H9 (cell line): ENCODE data around the gene PPP3CA. TPM values are rescaled to one million over a fixed set of nuclear protein-coding genes. Genes with fewer than 3 reads are reported as not detected.

Source experiments
- DNase-seq: peaks from one replicate; pipeline ENCODE4 v3.0.0-alpha.2; 2017
- H2AFZ ChIP-seq: one replicate; pipeline ENCODE4 v1.6.1; 2013; ENCODE audit warnings: mild to moderate bottlenecking, low read length, control low read depth, moderate library complexity
- H2AK5ac ChIP-seq: 2 replicates; pipeline ENCODE4 v1.6.1; 2013; ENCODE audit warnings: low read length, control low read depth, mixed read lengths; ENCODE audit not compliant: insufficient read length
- H2BK120ac ChIP-seq: one replicate; pipeline ENCODE4 v1.6.1; 2013; ENCODE audit warnings: low read depth, mild to moderate bottlenecking, low read length, control low read depth, inconsistent platforms; ENCODE audit not compliant: poor library complexity, severe bottlenecking
- H2BK12ac ChIP-seq: 2 replicates; pipeline ENCODE4 v1.6.1; 2013; ENCODE audit warnings: low read length, control low read depth, mixed read lengths, low read depth; ENCODE audit not compliant: insufficient read length
- H2BK15ac ChIP-seq: 2 replicates; pipeline ENCODE4 v1.6.1; 2013; ENCODE audit warnings: low read depth, low read length, control low read depth
- H2BK20ac ChIP-seq: one replicate; pipeline ENCODE4 v1.6.1; 2013; ENCODE audit warnings: low read depth, mild to moderate bottlenecking, low read length, control low read depth, inconsistent platforms; ENCODE audit not compliant: poor library complexity, severe bottlenecking
- H2BK5ac ChIP-seq: 2 replicates; pipeline ENCODE4 v1.6.1; 2013; ENCODE audit warnings: low read length, control low read depth, mixed read lengths; ENCODE audit not compliant: insufficient read length
- H3K14ac ChIP-seq: 2 replicates; pipeline ENCODE4 v1.6.1; 2013; ENCODE audit warnings: low read length, control low read depth; ENCODE audit not compliant: insufficient read depth
- H3K18ac ChIP-seq: 2 replicates; pipeline ENCODE4 v1.6.1; 2013; ENCODE audit warnings: low read depth, mild to moderate bottlenecking, mixed read lengths, low read length, control low read depth; ENCODE audit not compliant: insufficient read length
- H3K23ac ChIP-seq: 2 replicates; pipeline ENCODE4 v1.6.1; 2013; ENCODE audit warnings: low read length, control low read depth, mixed read lengths, low read depth; ENCODE audit not compliant: insufficient read length
- H3K23me2 ChIP-seq: 2 replicates; pipeline ENCODE4 v1.6.1; 2013; ENCODE audit warnings: low read depth, mild to moderate bottlenecking, mixed read lengths, low read length, control low read depth; ENCODE audit not compliant: insufficient read length, poor library complexity, severe bottlenecking
- H3K27ac ChIP-seq: 2 replicates; pipeline ENCODE4 v1.5.1; 2013; ENCODE audit warnings: low read length, control low read depth, mixed read lengths, low read depth; ENCODE audit not compliant: insufficient read length
- H3K27me3 ChIP-seq: 2 replicates; pipeline ENCODE4 v1.6.1; 2013; ENCODE audit warnings: low read length, control low read depth, inconsistent platforms; ENCODE audit not compliant: insufficient read depth
- H3K4ac ChIP-seq: 2 replicates; pipeline ENCODE4 v1.6.1; 2013; ENCODE audit warnings: low read depth, mild to moderate bottlenecking, control low read depth, inconsistent platforms, low read length, moderate library complexity
- H3K4me1 ChIP-seq: 2 replicates; pipeline ENCODE4 v1.6.1; 2013; ENCODE audit warnings: low read length, control low read depth, inconsistent platforms; ENCODE audit not compliant: insufficient read depth
- H3K4me2 ChIP-seq: 2 replicates; pipeline ENCODE4 v1.6.1; 2013; ENCODE audit warnings: low read length, control low read depth, mixed read lengths; ENCODE audit not compliant: insufficient read length, insufficient read depth
- H3K56ac ChIP-seq: 2 replicates; pipeline ENCODE4 v1.6.1; 2013; ENCODE audit warnings: low read depth, mild to moderate bottlenecking, mixed read lengths, low read length, control low read depth; ENCODE audit not compliant: insufficient read length
- H3K79me1 ChIP-seq: 2 replicates; pipeline ENCODE4 v1.6.1; 2013; ENCODE audit warnings: low read depth, mild to moderate bottlenecking, moderate library complexity, low read length, control low read depth, inconsistent platforms; ENCODE audit not compliant: insufficient read depth, poor library complexity, severe bottlenecking
- H3K79me2 ChIP-seq: 2 replicates; pipeline ENCODE4 v1.6.1; 2013; ENCODE audit warnings: low read length, control low read depth, inconsistent platforms; ENCODE audit not compliant: insufficient read depth
- H3K9ac ChIP-seq: 2 replicates; pipeline ENCODE4 v1.6.1; 2013; ENCODE audit warnings: low read length, control low read depth, mixed read lengths; ENCODE audit not compliant: insufficient read length; ENCODE audit errors: extremely low read depth
- H3K9me3 ChIP-seq: one replicate; pipeline ENCODE4 v1.6.1; 2013; ENCODE audit warnings: low read depth, low read length, inconsistent platforms; ENCODE audit not compliant: control insufficient read depth
- H3T11ph ChIP-seq: one replicate; pipeline ENCODE4 v1.6.1; 2013; ENCODE audit warnings: mild to moderate bottlenecking, low read length, control low read depth, inconsistent platforms
- H4K20me1 ChIP-seq: one replicate; pipeline ENCODE4 v1.6.1; 2013; ENCODE audit not compliant: control insufficient read depth, insufficient read length, insufficient read depth
- H4K5ac ChIP-seq: 2 replicates; pipeline ENCODE4 v1.6.1; 2013; ENCODE audit warnings: low read depth, mild to moderate bottlenecking, mixed read lengths, low read length, control low read depth; ENCODE audit not compliant: insufficient read length
- H4K8ac ChIP-seq: replicated peaks from 2 replicates; pipeline ENCODE4 v1.6.1; 2013; ENCODE audit warnings: low read length, control low read depth, mixed read lengths, low read depth; ENCODE audit not compliant: insufficient read length
- H4K91ac ChIP-seq: 2 replicates; pipeline ENCODE4 v1.6.1; 2013; ENCODE audit warnings: low read depth, mild to moderate bottlenecking, moderate library complexity, mixed read lengths, low read length, control low read depth; ENCODE audit not compliant: insufficient read length
- H3K27ac Mint-ChIP-seq, 3 experiments: 2 replicates in 2 of 3; 3 replicates in 1 of 3; pipeline ENCODE4 v1.8.0; 2020 to 2021; ENCODE audit warnings: mixed read lengths in 3 of 3, mild to moderate bottlenecking in 1 of 3, moderate library complexity in 1 of 3
- H3K27me3 Mint-ChIP-seq: 2 replicates; pipeline ENCODE4 v1.8.0; 2021; ENCODE audit warnings: low read depth, mild to moderate bottlenecking, moderate library complexity, mixed read lengths
- H3K36me3 Mint-ChIP-seq, 3 experiments: 2 replicates in 2 of 3; 3 replicates in 1 of 3; pipeline ENCODE4 v1.8.0; 2020 to 2021; ENCODE audit warnings: low read depth in 3 of 3, mixed read lengths in 3 of 3; ENCODE audit not compliant: insufficient read depth in 1 of 3
- H3K4me1 Mint-ChIP-seq, 2 experiments: 2 replicates each; pipeline ENCODE4 v1.8.0; 2020; ENCODE audit warnings: mixed read lengths in 2 of 2
- H3K4me3 Mint-ChIP-seq, 2 experiments: 2 replicates in 1 of 2; 3 replicates in 1 of 2; pipeline ENCODE4 v1.8.0; 2020 to 2021; ENCODE audit warnings: mild to moderate bottlenecking in 2 of 2, mixed read lengths in 2 of 2, moderate library complexity in 1 of 2
- H3K9me3 Mint-ChIP-seq, 2 experiments: 2 replicates in 1 of 2; 3 replicates in 1 of 2; pipeline ENCODE4 v1.8.0; 2020; ENCODE audit warnings: mild to moderate bottlenecking in 2 of 2, mixed read lengths in 2 of 2, moderate library complexity in 1 of 2
- WGBS: extraction: QIAGEN DNeasy Blood & Tissue Kit; methylation state at CpG from one replicate; pipeline ENCODE4 v1.1.7; 2013; ENCODE audit warnings: missing lambda C conversion rate, low lambda C conversion rate, mixed read lengths; ENCODE audit not compliant: insufficient read length; ENCODE audit errors: extremely low coverage; 5-methylcytosine and 5-hydroxymethylcytosine counted together
- total RNA-seq: library from RNA; stranded (reverse); gene quantifications from 2 replicates; pipeline ENCODE4 v1.2.1, GENCODE V29; 2021
- TF ChIP-seq, protein P1 (sequence below): fragments of 200-600 bp; sonication (generic); conservative IDR thresholded peaks from 3 replicates; pipeline ENCODE4 v1.8.0; 2021; ENCODE audit warnings: antibody characterized with exemption, mild to moderate bottlenecking

PPP3CA gene
- total RNA-seq, 1 experiment from 2014 or later = 16.8 TPM

DNA sequence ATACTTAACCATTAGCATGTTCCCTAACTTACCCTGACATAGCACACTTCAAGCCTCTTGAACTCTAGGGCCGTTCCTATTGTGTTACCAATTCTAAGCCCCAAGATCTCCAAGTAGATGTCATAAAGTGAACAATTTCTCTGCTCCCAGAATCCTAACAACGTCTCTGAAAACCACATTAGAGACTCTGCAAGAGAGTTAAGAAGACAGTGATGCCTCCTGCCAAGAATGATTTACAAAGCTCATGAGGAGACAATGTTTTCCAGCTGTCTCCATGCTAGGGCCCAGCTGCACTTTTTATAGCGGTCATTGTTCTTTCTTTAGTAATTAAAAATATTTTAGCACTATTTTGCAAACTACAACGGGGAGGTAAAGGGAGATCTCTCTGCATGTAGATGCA is 358.4 kb downstream of the PPP3CA start:
- Mint-ChIP-seq H3K27me3 (no peaks in the 10 kb centered on the region), H3K4me3 (no peak overlapping the region), H3K4me1 (peaks cover 32 to 34% of the 10 kb centered on the region in 2 experiments), H3K27ac (no peak overlapping the region), H3K36me3 (no peaks in the 10 kb centered on the region), H3K9me3 (no peaks in the 10 kb centered on the region)
- Histone ChIP-seq H3K23me2 (no peaks in the 10 kb centered on the region), H2AK5ac (no peak overlapping the region), H4K91ac (no peak overlapping the region), H2AFZ (no peak overlapping the region), H3K27me3 (no peaks in the 10 kb centered on the region), H3K79me2 (no peaks in the 10 kb centered on the region), H3K56ac (no peak overlapping the region), H2BK20ac (no peak overlapping the region), H3K79me1 (no peaks in the 10 kb centered on the region), H2BK120ac (no peak overlapping the region), H2BK5ac (no peak overlapping the region), H2BK12ac (no peak overlapping the region), H3K4ac (no peak overlapping the region), H3K27ac (no peak overlapping the region), H3K23ac (no peak overlapping the region), H3K18ac (no peak overlapping the region), H2BK15ac (no peak overlapping the region), H4K20me1 (no peaks in the 10 kb centered on the region), H3K9ac (no peak overlapping the region), H3K4me1 (no peaks in the 10 kb centered on the region; the same call in 1 of the 2 replicates), H3K9me3 (no peaks in the 10 kb centered on the region), H3T11ph (no peak overlapping the region), H3K4me2 (no peak overlapping the region), H4K5ac (no peak overlapping the region), H3K14ac (no peak overlapping the region), H4K8ac (no peak overlapping the region)
- TF ChIP-seq, protein P1, sequence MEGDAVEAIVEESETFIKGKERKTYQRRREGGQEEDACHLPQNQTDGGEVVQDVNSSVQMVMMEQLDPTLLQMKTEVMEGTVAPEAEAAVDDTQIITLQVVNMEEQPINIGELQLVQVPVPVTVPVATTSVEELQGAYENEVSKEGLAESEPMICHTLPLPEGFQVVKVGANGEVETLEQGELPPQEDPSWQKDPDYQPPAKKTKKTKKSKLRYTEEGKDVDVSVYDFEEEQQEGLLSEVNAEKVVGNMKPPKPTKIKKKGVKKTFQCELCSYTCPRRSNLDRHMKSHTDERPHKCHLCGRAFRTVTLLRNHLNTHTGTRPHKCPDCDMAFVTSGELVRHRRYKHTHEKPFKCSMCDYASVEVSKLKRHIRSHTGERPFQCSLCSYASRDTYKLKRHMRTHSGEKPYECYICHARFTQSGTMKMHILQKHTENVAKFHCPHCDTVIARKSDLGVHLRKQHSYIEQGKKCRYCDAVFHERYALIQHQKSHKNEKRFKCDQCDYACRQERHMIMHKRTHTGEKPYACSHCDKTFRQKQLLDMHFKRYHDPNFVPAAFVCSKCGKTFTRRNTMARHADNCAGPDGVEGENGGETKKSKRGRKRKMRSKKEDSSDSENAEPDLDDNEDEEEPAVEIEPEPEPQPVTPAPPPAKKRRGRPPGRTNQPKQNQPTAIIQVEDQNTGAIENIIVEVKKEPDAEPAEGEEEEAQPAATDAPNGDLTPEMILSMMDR = no peak
- no CpG with 5 or more reads among the region's 4 CpGs for WGBS
- DNase-seq = no peak
